ENCODE data around the gene CHCHD3.

The CHCHD3 gene

GRCh38 chr7:132735476-132735875 lies 346.4 kb downstream of the CHCHD3 start:
- H3K4me1 ChIP-seq (ENCODE audit: control insufficient read depth in 1 of 2, insufficient read depth in 1 of 2, low read depth in 1 of 2, low read length in 1 of 2), result peaks cover 14 to 28% of the 10 kb centered on the region in 2 experiments
- H3K36me3 ChIP-seq, result no peaks in the 10 kb centered on the region
- H3K4me3 ChIP-seq (ENCODE audit: low read depth in 1 of 2, low read length in 1 of 2), result no peak overlapping the region
- no peak overlapping the region for H3K27ac ChIP-seq
- no peaks in the 10 kb centered on the region for H3K9me3 ChIP-seq
- no peak for TF ChIP-seq CTCF (IDR thresholded peaks at IDR 0.05)
- no peaks in the 10 kb centered on the region for H3K27me3 ChIP-seq
